Activated naive CD4-positive, alpha-beta T cell treated with anti-CD3 and anti-CD28 coated beads, Interleukin-2, amount 50 U/mL, for 16 hours (primary cell): ENCODE measurements around the gene PCDHGB4.
"Not testable (repeated sequence)": the region's sequence is repeated elsewhere in the genome, so short reads cannot be mapped to it uniquely, and the experiment has no call there.

Source experiments
- DNase-seq: peaks from one replicate; pipeline ENCODE4 v3.0.0-alpha.2; 2020

PCDHGB4 gene

DNA sequence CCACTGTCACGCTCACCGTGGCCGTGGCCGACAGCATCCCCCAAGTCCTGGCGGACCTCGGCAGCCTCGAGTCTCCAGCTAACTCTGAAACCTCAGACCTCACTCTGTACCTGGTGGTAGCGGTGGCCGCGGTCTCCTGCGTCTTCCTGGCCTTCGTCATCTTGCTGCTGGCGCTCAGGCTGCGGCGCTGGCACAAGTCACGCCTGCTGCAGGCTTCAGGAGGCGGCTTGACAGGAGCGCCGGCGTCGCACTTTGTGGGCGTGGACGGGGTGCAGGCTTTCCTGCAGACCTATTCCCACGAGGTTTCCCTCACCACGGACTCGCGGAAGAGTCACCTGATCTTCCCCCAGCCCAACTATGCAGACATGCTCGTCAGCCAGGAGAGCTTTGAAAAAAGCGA lies 45.2 kb downstream of the PCDHGB4 start:
- not testable (repeated sequence) for DNase-seq

DNA sequence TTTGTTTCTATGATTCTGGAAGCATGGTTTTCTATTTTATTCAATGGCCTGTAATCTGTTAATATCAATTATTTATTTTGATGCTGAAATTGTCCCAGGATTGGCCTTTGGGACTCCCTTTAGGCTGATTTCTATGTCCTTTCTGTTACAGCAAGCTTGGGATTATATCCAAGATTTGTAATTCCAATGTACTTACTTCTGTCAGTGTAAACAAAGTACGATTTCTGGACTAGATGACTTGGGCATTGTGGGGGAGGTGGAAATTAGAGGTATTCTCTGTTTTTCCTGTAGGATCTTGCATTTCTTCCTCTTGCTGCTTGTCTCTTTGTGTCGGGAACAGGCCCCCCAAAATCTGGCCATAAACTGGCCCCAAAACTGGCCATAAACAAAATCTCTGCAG lies 46.5 kb downstream of the PCDHGB4 start:
- DNase-seq = no peak

GRCh38 chr5:141437221-141437620 lies 49.7 kb downstream of the PCDHGB4 start:
- DNase-seq = no peak

DNA sequence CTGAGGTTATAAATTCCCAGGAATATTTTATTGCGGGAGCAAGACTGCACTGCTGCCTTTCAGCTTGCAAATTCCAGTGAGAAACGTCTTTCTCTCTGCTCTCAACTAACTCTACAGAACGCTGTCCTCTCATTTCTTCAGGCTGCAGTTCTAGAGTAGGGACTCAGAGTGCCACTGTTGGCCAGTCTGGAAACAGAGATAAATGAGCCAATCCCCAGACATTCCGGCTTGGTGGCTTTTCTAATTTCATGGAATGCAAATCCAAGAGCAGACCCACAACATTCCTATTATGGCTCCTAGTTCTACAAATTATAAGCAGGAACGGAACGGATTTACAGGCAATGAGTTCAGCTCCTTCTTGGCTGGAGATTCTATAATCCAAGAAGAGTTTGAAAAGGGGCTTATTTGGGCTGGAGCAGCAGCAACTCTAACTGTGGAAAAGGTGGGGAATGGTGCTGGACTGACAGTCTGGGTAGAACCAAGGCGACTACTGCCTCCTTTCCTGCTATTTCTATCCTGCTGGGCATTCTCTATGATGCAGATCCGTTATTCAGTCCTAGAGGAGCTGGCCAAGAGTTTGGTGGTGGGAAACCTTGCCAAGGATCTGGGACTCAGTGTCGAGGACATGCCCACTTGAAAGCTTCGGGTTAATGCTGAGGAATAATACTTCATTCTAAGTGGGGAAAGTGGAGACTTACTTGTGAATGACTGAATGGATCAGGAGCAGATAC lies 52.1 kb downstream of the PCDHGB4 start:
- no peak for DNase-seq
